Myocyte (in vitro differentiated cells): ENCODE results near the gene CAMK2N1. TPM values are rescaled to one million over a fixed set of nuclear protein-coding genes. Genes with fewer than 3 reads are reported as not detected.

Experiments
- DNase-seq: peaks from one replicate; pipeline ENCODE4 v3.0.0-alpha.2; 2012; ENCODE audit warnings: low read depth
- total RNA-seq: library from RNA; depleted of rRNA; stranded (reverse); fragments of >200 nt; gene quantifications from 2 replicates; pipeline ENCODE4 v1.2.3, GENCODE V29; 2014

The CAMK2N1 gene
- total RNA-seq, 1 donor from 2014 or later: 8.4 TPM

DNA sequence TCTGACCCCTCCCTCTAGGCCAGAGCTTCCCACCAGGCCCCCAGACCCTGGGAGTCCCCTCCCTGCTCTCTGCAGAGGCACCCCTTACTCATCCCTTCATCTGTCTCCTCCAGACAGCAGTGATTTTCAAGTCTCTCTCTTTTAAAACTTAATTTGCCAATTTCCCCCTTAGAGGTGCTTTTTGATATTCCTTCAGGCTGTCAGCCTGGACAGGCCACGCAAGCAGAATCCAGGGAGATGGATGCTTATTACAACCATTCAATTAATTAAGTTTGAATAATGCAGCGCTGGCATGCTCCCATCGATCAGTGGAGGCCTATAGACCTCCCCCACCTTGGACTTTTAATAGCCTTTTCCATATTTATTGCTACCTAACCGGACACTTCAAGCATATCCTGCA is 6.2 kb downstream of the CAMK2N1 start:
- no peak for DNase-seq

GRCh38 chr1:20478057-20478635 is 7.9 kb downstream of the CAMK2N1 start:
- no peak for DNase-seq

GRCh38 chr1:20477348-20478056 is 8.5 kb downstream of the CAMK2N1 start:
- peak; percentile 87 for DNase-seq

DNA sequence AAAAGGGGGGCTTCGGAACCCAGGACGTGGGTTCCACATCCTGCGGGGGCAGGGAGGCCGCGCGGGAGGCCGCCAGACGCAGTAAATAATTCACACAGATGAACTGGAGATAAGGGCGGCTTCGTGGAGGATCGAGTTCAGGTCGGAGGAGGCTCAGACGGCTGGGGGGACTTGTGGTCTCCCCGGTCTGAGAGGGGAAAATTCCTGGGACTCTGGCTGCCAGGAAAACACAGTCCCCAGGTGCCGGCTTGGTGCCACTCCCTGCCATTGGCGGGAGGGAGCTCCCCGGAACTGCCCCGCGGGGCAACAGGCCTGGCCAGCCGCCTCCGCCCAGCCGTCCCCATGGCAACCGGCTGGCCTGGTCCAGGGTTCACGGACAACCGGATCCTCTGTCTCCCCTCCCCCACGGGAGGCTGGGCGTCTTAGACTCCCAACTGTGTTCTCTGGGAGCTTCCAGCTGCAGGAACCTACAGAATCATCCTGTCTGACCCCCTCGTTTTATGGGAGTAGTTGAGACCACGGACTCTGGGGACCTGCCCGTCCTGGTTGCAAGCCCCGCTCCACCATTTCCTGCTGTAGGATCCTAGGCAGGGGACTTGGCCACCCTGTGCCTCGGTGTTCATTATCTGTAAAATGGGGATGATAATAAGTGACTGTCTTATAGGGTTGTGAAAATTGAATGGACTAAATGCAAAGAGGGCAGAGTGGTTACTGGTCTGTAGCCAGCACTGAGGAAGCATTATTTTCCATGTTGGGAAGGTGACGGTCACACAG is 9.6 kb downstream of the CAMK2N1 start:
- no peak for DNase-seq

GRCh38 chr1:20474996-20475395 is 11.0 kb downstream of the CAMK2N1 start:
- no peak for DNase-seq

DNA sequence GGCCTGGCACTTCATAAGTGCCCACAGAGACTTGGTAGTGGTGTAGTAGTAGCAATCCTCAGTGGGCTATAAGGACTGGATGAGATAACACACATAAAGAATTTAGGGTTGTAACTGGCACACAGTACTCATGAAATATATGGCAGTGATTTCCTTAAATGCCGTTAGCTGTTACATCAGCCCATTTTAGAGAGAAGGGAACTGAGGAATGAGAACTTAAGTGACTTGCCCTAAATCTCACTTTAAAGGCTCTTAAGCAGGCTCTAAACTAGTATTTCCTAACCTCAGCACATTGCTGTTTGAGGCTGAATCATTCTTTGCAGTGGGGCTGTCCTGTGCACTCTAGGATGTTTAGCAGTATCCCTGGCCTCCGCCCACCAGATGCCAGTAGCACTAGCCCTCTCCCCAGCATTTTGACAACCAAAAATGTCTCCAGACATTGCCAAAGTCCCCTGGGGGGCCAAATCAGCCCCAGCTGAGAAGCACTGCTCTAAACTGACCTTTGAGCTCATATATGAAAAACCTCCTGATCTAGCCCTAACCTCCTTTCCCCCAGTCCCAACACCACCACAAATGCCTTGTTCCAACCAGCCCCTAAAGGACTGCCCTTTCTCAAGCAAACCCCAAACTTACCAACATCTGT is 11.6 kb downstream of the CAMK2N1 start:
- no peak for DNase-seq

GRCh38 chr1:20473894-20474293 is 12.1 kb downstream of the CAMK2N1 start:
- DNase-seq: no peak

DNA sequence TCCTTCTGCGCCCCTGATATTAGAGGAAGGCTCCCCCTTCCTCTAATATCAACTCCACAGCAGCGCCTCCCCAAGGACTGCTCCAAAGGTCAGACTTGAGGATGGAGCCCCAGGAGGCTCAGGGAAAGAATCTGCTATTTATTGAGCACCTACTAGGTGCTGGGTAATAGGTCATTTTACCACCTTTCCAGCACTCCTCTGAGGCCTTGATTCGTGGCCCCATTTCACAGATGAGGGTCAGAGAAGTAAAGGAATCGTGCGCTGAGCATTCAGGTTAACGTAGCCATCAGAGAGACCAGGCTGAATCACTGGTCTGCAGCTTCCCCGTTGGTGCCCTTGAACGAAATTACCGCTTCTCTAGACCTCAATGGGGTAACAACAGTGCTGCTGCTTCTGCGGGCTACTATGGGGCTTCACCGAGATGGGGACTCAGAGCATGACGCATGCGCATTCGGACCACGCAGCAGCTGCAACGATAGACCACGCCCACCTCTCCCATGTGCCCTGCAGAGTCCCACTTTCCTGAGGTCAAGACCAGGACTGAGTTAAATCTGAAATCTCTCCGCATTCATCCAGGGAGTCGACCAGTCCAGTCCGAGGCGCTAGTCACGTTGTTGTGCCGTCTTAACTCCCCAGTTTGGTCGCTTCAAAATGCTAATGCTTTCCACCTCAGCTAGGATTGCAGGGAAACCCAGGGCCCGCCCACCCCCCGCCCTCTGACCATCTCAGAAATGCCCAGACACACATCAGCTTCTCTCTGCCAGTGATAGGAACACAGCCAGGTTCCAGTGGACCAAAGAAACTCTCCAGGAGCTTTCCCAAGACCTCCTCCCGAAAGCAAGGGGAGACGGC is 12.9 kb downstream of the CAMK2N1 start:
- peak; percentile 71 for DNase-seq

- no peak for DNase-seq
These were observed 13.9 kb downstream of the CAMK2N1 start for GRCh38 chr1:20472121-20472520.

GRCh38 chr1:20470194-20470593 is 15.8 kb downstream of the CAMK2N1 start:
- peak; percentile 84 for DNase-seq

DNA sequence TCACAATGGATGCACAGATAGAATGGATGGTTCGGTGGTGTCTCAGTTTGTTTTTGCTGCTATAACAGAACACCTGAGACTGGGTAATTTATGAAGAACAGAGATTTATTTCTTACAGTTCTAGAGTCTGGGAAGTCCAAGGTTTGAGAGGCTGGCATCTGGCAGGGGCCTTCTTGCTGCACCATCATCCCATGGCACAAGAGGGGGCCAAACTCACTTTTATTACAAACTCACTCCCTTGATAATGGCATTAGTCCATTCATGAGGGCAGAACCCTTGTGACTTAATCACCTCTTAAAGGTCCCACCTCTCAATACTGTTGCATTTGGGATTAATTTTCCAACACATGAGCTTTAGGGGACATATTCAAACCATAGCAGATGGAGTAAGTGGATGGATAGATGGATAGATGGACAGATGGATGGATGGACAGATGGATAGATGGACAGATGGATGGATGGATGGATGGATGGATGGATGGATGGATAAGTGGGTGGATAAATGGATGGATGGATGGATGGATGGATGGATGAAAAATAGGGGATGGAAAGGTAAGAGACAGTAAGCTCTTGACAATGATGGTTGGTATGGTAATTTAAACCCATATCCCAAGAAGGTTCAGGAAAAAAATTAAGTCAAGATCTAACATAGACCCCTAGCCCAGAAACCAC is 16.5 kb downstream of the CAMK2N1 start:
- DNase-seq: no peak

DNA sequence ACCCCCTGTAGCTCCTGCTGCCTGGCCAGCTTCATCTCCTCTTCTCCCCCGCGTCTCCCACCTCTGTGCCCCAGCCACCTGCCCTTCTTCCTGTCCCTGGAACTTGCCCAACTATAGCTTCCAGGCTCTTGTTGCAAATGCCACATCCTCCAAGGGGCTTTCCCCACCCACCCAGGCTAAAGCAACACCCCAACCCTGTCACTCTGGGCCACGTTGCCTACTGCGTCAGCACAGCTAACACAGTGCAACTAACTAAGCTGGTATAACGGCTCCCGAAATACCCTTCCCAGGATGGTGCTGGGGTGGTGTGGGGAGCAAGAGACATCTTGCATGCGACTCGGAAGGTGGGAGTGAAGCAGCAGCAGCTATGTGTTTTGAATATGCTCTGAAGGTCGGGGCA is 19.7 kb downstream of the CAMK2N1 start:
- DNase-seq: no peak

DNA sequence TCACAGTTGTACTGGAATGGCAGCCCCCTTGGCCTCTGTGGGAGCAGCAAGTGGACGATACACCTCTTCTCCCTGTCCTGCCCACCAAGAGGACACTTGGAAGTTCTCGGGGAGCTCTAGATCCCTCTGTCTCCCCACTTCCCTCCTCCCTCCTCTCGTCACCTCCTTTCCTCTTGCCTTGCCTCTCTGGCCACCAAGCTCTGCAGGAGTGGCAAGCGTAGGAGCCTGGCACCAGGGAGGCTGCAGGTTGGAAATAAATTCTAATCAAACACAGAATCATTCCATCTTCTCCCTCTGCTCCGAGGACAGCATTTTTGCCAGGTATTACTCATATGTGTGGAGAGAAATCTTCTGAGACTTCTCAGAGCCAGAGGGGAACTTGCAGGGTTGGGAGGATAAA is 20.8 kb downstream of the CAMK2N1 start:
- DNase-seq: no peak

GRCh38 chr1:20463502-20463901 is 22.5 kb downstream of the CAMK2N1 start:
- DNase-seq: no peak

- no peak for DNase-seq
These were observed 23.6 kb downstream of the CAMK2N1 start for GRCh38 chr1:20462397-20462796.

DNA sequence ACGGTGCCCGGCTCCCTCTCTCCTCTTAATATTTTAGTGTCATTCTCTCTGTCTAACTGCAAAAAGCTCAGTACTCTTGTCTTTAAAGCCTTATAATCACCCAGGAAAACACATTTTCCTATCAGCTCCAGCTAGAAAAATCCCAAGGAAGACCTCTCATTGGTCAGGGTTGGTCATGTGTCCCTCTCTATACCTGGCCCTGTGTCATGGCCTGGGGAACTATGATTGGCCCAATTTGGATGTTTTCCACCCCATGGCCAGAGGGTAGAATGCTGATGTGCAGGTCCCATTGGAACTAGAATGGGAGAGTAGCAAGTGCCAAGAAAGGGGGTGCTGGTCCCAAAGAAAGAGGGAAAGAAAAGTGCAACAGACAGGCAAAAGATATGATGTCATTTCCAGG is 27.3 kb downstream of the CAMK2N1 start:
- no peak for DNase-seq

- no peak for DNase-seq
These were observed 32.0 kb downstream of the CAMK2N1 start for GRCh38 chr1:20454004-20454403.

- DNase-seq: no peak
These were observed 36.2 kb downstream of the CAMK2N1 start for GRCh38 chr1:20449735-20450311.

DNA sequence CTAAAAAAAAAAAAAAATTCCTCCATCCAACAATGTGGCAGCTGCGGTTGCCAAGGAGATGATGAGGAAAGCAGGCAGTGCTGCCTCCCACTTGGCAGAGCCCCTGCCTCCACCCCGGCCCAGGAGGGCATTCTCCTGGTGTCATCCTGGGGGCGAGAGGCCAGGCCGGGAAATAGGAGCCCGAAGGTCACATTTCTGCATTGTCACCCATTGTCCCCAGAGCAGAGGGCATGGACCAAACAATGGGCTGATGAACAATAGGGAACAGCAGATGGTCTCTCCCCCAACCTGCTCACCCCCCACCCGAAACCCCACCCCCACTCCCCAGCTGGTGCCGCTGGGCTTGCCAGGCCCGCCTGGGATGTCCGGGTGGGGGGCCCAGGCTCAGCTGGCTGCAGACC is 37.3 kb downstream of the CAMK2N1 start:
- peak; percentile 17 for DNase-seq

- DNase-seq: no peak
These were observed 38.2 kb downstream of the CAMK2N1 start for GRCh38 chr1:20447794-20448193.
